Left ventricle myocardium inferior (tissue), 1 donor: ENCODE measurements around the gene FBLN5. TPM values are rescaled to one million over a fixed set of nuclear protein-coding genes. Genes with fewer than 3 reads are reported as not detected.

Source experiments
- DNase-seq: peaks from one replicate; pipeline ENCODE4 v3.0.0-alpha.2; 2020
- H3K27ac ChIP-seq: fragments of 200-600 bp; replicated peaks from 2 replicates; pipeline ENCODE4 v1.8.0; 2021
- H3K27me3 ChIP-seq: fragments of 200-600 bp; 2 replicates; pipeline ENCODE4 v1.8.0; 2021; ENCODE audit warnings: low read depth
- H3K36me3 ChIP-seq: fragments of 200-600 bp; 2 replicates; pipeline ENCODE4 v1.8.0; 2021
- H3K4me1 ChIP-seq: fragments of 200-600 bp; 2 replicates; pipeline ENCODE4 v1.8.0; 2021
- H3K4me3 ChIP-seq: fragments of 200-600 bp; 2 replicates; pipeline ENCODE4 v1.8.0; 2021; ENCODE audit warnings: mild to moderate bottlenecking, moderate library complexity
- H3K9me3 ChIP-seq: fragments of 200-600 bp; replicated peaks from 2 replicates; pipeline ENCODE4 v1.8.0; 2021
- CTCF ChIP-seq: fragments of 200-600 bp; IDR thresholded peaks from 2 replicates; pipeline ENCODE4 v1.8.0; 2021; ENCODE audit warnings: antibody characterized with exemption, mild to moderate bottlenecking, borderline replicate concordance
- intact Hi-C: fragments of 100-400 bp; cut with micrococcal nuclease; formaldehyde crosslinking; loops from one replicate; pipeline ENCODE4 v1.11.0; 2022
- total RNA-seq: library from RNA; stranded (reverse); fragmentation: NEBNext Ultra II Directional; extraction: Animal tissue kit (Norgen Biotek cat#: 25700); gene quantifications from one replicate; pipeline ENCODE4 v1.2.1, GENCODE V29; 2021
- donor health status: DM: no; HTN: yes; CAD: no; lungs with severe emphysema.

FBLN5 gene
- total RNA-seq, 1 donor from 2014 or later: 62.5 TPM

- TF ChIP-seq CTCF: no peak
These were observed 53.8 kb downstream of the FBLN5 start for GRCh38 chr14:91893669-91894068.

GRCh38 chr14:91893007-91893406 is 54.5 kb downstream of the FBLN5 start:
- Histone ChIP-seq H3K4me3 (no peak overlapping the region), H3K4me1 (peaks cover 49% of the 10 kb centered on the region), H3K27me3 (peaks cover 24% of the 10 kb centered on the region), H3K9me3 (no peaks in the 10 kb centered on the region), H3K36me3 (no peaks in the 10 kb centered on the region), H3K27ac (peak overlapping the region; percentile 72)
- DNase-seq: no peak
- peak; percentile 48 for TF ChIP-seq CTCF
- intact Hi-C loops: no loop called here

More at GRCh38 chr14:91893669-91894068, 53.8 kb downstream of the FBLN5 start:
- DNase-seq: no peak
- Histone ChIP-seq H3K27me3 (peaks cover 24% of the 10 kb centered on the region), H3K4me1 (peaks cover 49% of the 10 kb centered on the region), H3K9me3 (no peaks in the 10 kb centered on the region), H3K4me3 (no peak overlapping the region), H3K27ac (peak overlapping the region; percentile 72), H3K36me3 (no peaks in the 10 kb centered on the region)
- intact Hi-C loops: no loop called here

DNA sequence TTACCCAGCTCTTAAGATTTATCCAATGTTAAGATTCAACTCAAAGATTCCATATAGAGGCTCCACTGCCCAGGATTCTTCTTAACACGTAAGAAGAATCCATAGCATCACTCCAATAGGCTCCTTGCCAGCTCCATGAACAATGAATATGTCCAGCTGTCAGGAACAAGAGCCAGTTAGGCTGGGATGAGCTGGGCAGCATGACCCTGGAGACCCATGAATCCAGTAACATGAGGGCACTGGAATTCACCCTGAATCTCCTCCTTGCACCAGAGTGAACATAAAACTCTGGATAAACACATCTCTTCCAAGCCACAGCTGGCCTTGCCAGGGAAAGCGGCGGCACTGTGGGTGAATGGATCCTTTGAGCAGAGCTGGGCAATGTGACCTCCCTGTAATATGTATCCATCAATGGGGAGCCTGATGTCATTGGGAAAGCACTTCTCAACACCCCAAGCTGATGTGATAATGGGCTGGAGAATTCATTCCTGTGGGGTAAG is 55.7 kb downstream of the FBLN5 start:
- no peak for DNase-seq
- Histone ChIP-seq H3K27ac (peak overlapping the region; percentile 72), H3K9me3 (no peaks in the 10 kb centered on the region), H3K36me3 (no peaks in the 10 kb centered on the region), H3K4me3 (no peak overlapping the region), H3K4me1 (peaks cover 39% of the 10 kb centered on the region), H3K27me3 (peaks cover 24% of the 10 kb centered on the region)
- TF ChIP-seq CTCF: no peak
- intact Hi-C loops: no loop called here

GRCh38 chr14:91891101-91891500 is 56.4 kb downstream of the FBLN5 start:
- TF ChIP-seq CTCF: no peak
- Histone ChIP-seq H3K27me3 (peaks cover 24% of the 10 kb centered on the region), H3K4me1 (peaks cover 38% of the 10 kb centered on the region), H3K9me3 (no peaks in the 10 kb centered on the region), H3K36me3 (no peaks in the 10 kb centered on the region), H3K27ac (peak overlapping the region; percentile 72), H3K4me3 (no peak overlapping the region)
- DNase-seq: no peak
- intact Hi-C loops: no loop called here

DNA sequence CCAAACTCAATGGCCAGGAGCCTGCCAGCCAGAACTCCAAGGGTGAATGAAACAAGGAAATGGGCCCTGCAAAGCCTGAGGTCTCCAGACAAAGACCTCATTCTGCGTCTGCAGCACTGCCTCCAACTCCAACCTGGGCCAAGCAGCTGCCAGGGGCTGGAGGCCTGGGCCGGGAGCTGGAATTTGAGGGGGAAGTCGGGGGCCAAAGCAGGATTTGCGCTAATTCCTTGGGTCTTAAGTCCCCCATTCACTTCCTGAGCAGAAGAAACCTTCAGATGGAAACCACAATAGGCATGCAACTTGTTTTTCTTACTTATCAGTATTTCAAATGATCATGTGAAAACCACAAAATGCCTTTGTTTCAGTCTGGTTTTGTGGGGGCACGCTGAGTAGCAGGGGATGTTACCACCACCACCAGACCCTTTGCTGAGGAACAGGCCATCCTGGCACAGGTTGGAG is 57.2 kb downstream of the FBLN5 start:
- no peak for DNase-seq
- Histone ChIP-seq H3K9me3 (no peaks in the 10 kb centered on the region), H3K4me1 (peaks cover 38% of the 10 kb centered on the region), H3K36me3 (no peaks in the 10 kb centered on the region), H3K27me3 (peaks cover 16% of the 10 kb centered on the region), H3K27ac (peak overlapping the region; percentile 72), H3K4me3 (no peak overlapping the region)
- no peak for TF ChIP-seq CTCF
- intact Hi-C loops: no loop called here
